Bladder microvascular endothelial cell (primary cell): ENCODE data around the gene NUDT12. TPM values are rescaled to one million over a fixed set of nuclear protein-coding genes. Genes with fewer than 3 reads are reported as not detected.

Source experiments
- total RNA-seq: library from RNA; depleted of rRNA; stranded (reverse); fragments of >200 nt; gene quantifications from 2 replicates; pipeline ENCODE4 v1.2.3, GENCODE V29; 2014

The NUDT12 gene
- total RNA-seq, result 3.5 and 4.4 TPM in 2 replicates

DNA sequence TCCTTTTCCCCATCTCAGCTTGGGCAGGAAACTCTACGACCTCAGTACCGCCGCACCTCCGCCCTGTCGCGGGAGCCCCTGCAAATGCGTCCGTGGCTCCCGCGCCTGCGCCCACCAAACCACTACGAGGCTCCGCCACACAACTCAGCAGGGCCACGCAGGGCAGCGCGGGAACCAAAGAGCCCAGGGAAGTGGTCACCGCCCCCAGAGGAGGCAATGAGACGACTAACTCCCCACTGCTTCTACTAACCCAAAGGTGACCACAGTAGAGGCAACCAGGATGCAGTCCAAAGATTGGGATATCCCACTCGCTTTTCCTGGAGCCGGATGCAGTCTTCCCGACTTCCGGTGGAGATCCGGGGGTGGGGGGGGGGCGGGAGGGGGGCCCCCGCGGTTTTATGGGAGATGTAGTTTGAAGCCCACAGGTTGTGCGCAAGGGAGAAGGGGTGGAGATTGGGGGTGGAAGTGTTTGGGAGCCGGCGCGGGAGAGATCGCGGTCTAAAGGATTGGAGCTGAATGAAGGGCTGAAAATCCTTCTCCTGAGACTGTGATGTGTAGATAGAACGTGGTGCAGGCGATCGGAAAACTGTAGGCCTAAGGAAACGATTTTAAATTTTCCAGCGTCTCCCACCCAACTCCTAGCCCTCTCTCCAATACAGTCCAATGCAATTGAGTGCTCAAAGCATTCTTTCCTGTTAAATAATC, at the start of gene NUDT12:
Gene NUDT12 (minus strand): TSS at position 337 of the 705 bp plus-strand sequence. CDS start 2,541 bp downstream, outside the sequence.

